Fibroblast of skin of back (primary cell): ENCODE data around the gene NCKAP1. TPM values are rescaled to one million over a fixed set of nuclear protein-coding genes. Genes with fewer than 3 reads are reported as not detected.
A peak's percentile ranks its signal among the peaks of the same experiment; 100 is the strongest.
"Not testable (repeated sequence)": the region's sequence is repeated elsewhere in the genome, so short reads cannot be mapped to it uniquely, and the experiment has no call there.

Source experiments
- DNase-seq: peaks from one replicate; pipeline ENCODE4 v3.0.0-alpha.2; 2013
- polyA plus RNA-seq, 2 experiments: library from polyadenylated mRNA; unstranded; fragments of 120-200 nt; gene quantifications; one replicate each; pipeline ENCODE4 v1.2.1, GENCODE V29; 2013; ENCODE audit not compliant: insufficient read length in 2 of 2

The NCKAP1 gene
- polyA plus RNA-seq (2013, experiment 1 of 2; ENCODE audit: insufficient read length) = 154 TPM
- polyA plus RNA-seq (2013, experiment 2 of 2; ENCODE audit: insufficient read length) = 146 TPM

GRCh38 chr2:183038341-183039300 lies at the start of gene NCKAP1:
Gene NCKAP1 (minus strand): TSS chr2:183038457. CDS start chr2:183038099, 358 bp downstream.
- peak; percentile 87 for DNase-seq

- no peak for DNase-seq
Observed at GRCh38 chr2:183081911-183082310, 43.7 kb upstream of the NCKAP1 start.

GRCh38 chr2:183079139-183079775 lies 41.0 kb upstream of the NCKAP1 start:
- no peak for DNase-seq

GRCh38 chr2:183078464-183079138 lies 40.3 kb upstream of the NCKAP1 start, which contains the start of gene DUSP19:
Gene DUSP19 (plus strand): TSS chr2:183078747. CDS start chr2:183078934, 187 bp downstream.
- DNase-seq = peak; percentile 87

- DNase-seq = no peak
Observed at GRCh38 chr2:183078163-183078463, 39.9 kb upstream of the NCKAP1 start.

- no peak for DNase-seq
Observed at GRCh38 chr2:183072177-183072576, 33.9 kb upstream of the NCKAP1 start.

- DNase-seq = peak; percentile 43
Observed at GRCh38 chr2:183070942-183071844, 32.9 kb upstream of the NCKAP1 start.

- no peak for DNase-seq
Observed at GRCh38 chr2:183069174-183069573, 30.9 kb upstream of the NCKAP1 start.

GRCh38 chr2:183068561-183068960 lies 30.3 kb upstream of the NCKAP1 start:
- no peak for DNase-seq

- DNase-seq = peak; percentile 74
Observed at GRCh38 chr2:183063083-183063482, 24.8 kb upstream of the NCKAP1 start.

GRCh38 chr2:183060571-183061231 lies 22.4 kb upstream of the NCKAP1 start:
- DNase-seq = no peak

- peak; percentile 91 for DNase-seq
Observed at GRCh38 chr2:183059561-183059960, 21.3 kb upstream of the NCKAP1 start.

- DNase-seq = no peak
Observed at GRCh38 chr2:183057333-183057985, 19.2 kb upstream of the NCKAP1 start.

GRCh38 chr2:183049420-183049819 lies 11.2 kb upstream of the NCKAP1 start:
- no peak for DNase-seq

- not testable (repeated sequence) for DNase-seq
Observed at GRCh38 chr2:183047486-183048125, 9.3 kb upstream of the NCKAP1 start.

- DNase-seq = not testable (repeated sequence)
Observed at GRCh38 chr2:183043580-183043979, 5.3 kb upstream of the NCKAP1 start.

- no peak for DNase-seq
Observed at GRCh38 chr2:183040604-183041003, 2.3 kb upstream of the NCKAP1 start.

- peak; percentile 44 for DNase-seq
Observed at GRCh38 chr2:183037553-183038340, 510 bp downstream of the NCKAP1 start.

- DNase-seq = peak; percentile 61
Observed at GRCh38 chr2:183037074-183037552, 1.1 kb downstream of the NCKAP1 start.
